ENCODE data around the gene MB21D2.

- TF ChIP-seq CTCF (conservative IDR thresholded peaks at IDR 0.05) = no peak
- no peak for TF ChIP-seq ZFX (IDR thresholded peaks at IDR 0.05)
Observed at GRCh38 chr3:192844486-192844765, 73.2 kb downstream of the MB21D2 start.

Measured in C4-2B (cell line).